Activated T-cell treated with anti-CD3 and anti-CD28 coated beads, Interleukin-2, amount 50 U/mL, for 1 hour (primary cell): ENCODE data around the gene NIM1K.
"Not testable (repeated sequence)": the region's sequence is repeated elsewhere in the genome, so short reads cannot be mapped to it uniquely, and the experiment has no call there.

Source experiments
- DNase-seq: peaks from one replicate; pipeline ENCODE4 v3.0.0-alpha.2; 2020

The NIM1K gene

GRCh38 chr5:43287493-43287892, 95.5 kb downstream of the NIM1K start:
- DNase-seq: no peak

- DNase-seq: no peak
Measured at GRCh38 chr5:43288269-43288831, 96.3 kb downstream of the NIM1K start.

GRCh38 chr5:43290726-43291125, 98.7 kb downstream of the NIM1K start:
- no peak for DNase-seq

GRCh38 chr5:43294226-43294625, 102.2 kb downstream of the NIM1K start:
- no peak for DNase-seq

GRCh38 chr5:43295202-43295601, 103.2 kb downstream of the NIM1K start:
- DNase-seq: no peak

- DNase-seq: no peak
Measured at GRCh38 chr5:43296835-43297234, 104.8 kb downstream of the NIM1K start.

- DNase-seq: no peak
Measured at GRCh38 chr5:43298443-43298842, 106.4 kb downstream of the NIM1K start.

- DNase-seq: no peak
Measured at GRCh38 chr5:43300112-43300511, 108.1 kb downstream of the NIM1K start.

GRCh38 chr5:43301653-43302091, 109.6 kb downstream of the NIM1K start:
- no peak for DNase-seq

GRCh38 chr5:43302481-43302880, 110.5 kb downstream of the NIM1K start:
- DNase-seq: no peak

- DNase-seq: no peak
Measured at GRCh38 chr5:43303242-43303641, 111.2 kb downstream of the NIM1K start.

GRCh38 chr5:43304525-43304924, 112.5 kb downstream of the NIM1K start:
- no peak for DNase-seq

GRCh38 chr5:43305948-43306565, 114.0 kb downstream of the NIM1K start:
- no peak for DNase-seq

GRCh38 chr5:43306954-43307353, 114.9 kb downstream of the NIM1K start:
- DNase-seq: not testable (repeated sequence)

- no peak for DNase-seq
Measured at GRCh38 chr5:43309122-43309521, 117.1 kb downstream of the NIM1K start.

- no peak for DNase-seq
Measured at GRCh38 chr5:43309637-43310036, 117.6 kb downstream of the NIM1K start.

- no peak for DNase-seq
Measured at GRCh38 chr5:43312076-43312661, 120.1 kb downstream of the NIM1K start.

GRCh38 chr5:43312699-43313034, 120.6 kb downstream of the NIM1K start:
- no peak for DNase-seq

GRCh38 chr5:43313035-43313853, 121.2 kb downstream of the NIM1K start, which contains the start of gene HMGCS1:
Gene HMGCS1 (minus strand): TSS chr5:43313412. CDS start chr5:43298965, 14,447 bp downstream.
- DNase-seq: peak; percentile 98

GRCh38 chr5:43313854-43314457, 121.9 kb downstream of the NIM1K start:
- DNase-seq: no peak

GRCh38 chr5:43314724-43315123, 122.7 kb downstream of the NIM1K start:
- no peak for DNase-seq

GRCh38 chr5:43315263-43315662, 123.2 kb downstream of the NIM1K start:
- no peak for DNase-seq

- DNase-seq: no peak
Measured at GRCh38 chr5:43315682-43316081, 123.7 kb downstream of the NIM1K start.
